Right ventricle myocardium superior (tissue), 1 donor: ENCODE results near the gene THSD7A. TPM values are rescaled to one million over a fixed set of nuclear protein-coding genes. Genes with fewer than 3 reads are reported as not detected.

Experiments
- ATAC-seq: fragments of 200-7000 bp; cut with Tn5 transposase; one replicate; pipeline ENCODE4 v1.9.1; 2020; ENCODE audit warnings: mild to moderate bottlenecking; ENCODE audit not compliant: poor library complexity
- DNase-seq: peaks from one replicate; pipeline ENCODE4 v3.0.0-alpha.2; 2020
- intact Hi-C: fragments of 100-400 bp; cut with DNase I; formaldehyde crosslinking; loops from one replicate; pipeline ENCODE4 v1.11.2; 2022
- total RNA-seq: library from RNA; stranded (reverse); fragmentation: NEBNext Ultra II Directional; extraction: Animal tissue kit (Norgen Biotek cat#: 25700); gene quantifications from one replicate; pipeline ENCODE4 v1.2.1, GENCODE V29; 2021
- donor health status: DM: no; HTN: yes; CAD: no; lungs with severe emphysema.

The THSD7A gene
- total RNA-seq, 1 donor from 2014 or later: 0.70 TPM

DNA sequence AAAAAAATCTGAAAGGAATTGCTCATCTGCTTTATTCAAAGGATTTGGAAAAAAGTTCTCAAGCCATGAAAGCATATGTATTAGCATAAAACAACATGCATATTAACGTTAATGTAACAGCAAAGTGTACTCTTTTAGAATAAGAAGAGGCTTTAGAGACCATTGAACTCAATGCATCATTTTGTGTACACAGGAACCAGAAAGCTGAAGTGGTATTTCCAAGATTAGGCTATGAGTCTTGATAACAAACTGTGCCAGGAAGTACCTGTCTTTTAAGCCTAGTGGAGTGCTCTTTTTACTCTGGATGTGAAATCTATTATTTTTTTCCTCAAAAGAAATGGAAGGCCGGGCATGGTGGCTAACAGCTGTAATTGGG is 164.2 kb downstream of the THSD7A start:
- no peak for DNase-seq
- no peak for ATAC-seq
- intact Hi-C loops: no loop called here

DNA sequence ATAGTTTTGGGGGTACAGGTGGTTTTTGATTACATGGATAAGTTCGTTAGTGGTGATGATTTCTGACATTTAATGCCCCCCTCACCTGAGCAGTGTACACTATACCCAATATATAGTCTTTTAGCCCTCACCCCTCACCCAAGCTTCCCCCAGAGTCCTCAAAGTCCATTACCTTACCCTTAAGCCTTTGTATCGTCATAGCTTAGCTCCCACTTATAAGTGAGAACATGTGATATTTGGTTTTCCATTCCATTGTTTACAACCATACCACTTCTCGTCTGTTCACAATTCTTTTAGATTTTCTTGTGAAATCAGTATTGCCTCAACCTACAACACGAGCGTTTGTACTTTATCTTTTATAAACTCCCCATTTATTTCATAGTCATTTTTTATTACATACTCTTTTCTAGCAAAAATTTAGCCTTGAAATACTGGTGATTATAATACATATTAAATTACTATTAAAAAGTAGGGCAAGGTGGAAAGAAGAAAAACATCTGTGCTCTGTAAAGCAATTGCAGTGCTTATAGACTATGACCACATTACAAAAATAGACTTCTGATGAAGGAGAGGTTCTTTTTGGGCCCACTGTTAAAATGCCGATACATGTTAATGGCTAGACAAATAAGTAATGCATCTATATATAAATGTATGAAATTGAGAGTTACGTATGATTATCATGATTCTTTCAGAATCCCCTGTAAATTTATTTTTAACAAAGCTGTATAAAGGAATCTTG is 164.8 kb downstream of the THSD7A start:
- intact Hi-C loops: no loop called here
- ATAC-seq: no peak
- DNase-seq: no peak

DNA sequence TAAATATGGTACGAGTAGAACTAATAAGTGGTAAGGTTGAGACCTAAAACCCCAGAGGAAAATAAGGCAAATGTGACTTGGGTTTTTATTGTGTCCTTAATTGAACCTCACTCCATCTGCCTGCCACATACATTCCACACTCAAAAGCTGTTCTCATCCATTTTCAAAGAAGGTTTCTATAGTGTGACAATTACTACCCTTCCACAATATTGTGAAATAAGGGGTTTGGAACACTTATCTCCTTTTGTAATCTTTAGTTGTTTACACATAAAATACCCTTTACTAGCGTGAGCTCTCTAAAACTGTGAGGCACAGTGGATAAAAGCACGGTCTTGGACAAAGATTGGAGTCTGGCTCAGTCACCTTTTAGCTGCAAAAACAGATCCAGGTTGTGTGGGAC is 166.6 kb downstream of the THSD7A start:
- no peak for DNase-seq
- no peak for ATAC-seq
- intact Hi-C loops: no loop called here

DNA sequence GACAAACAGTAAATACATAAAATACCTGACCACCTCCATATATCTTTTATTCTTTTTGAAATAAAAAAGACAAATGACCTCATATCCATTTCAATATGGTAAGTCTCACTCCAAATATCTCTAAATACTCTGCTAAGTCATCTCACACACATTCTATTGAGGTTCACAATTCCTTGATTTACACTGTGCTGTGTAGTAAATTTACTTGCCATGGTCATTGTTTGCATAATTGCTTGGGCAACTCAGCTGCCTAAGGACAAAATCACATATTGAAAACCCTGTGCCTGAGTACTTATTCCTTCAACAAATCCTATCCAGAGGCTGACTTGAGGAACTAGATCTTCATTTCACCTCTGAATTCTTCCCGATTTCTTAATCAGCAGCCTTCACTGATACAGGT is 176.4 kb downstream of the THSD7A start:
- DNase-seq: no peak
- no peak for ATAC-seq
- intact Hi-C loops: no loop called here

GRCh38 chr7:11655163-11655562 is 176.8 kb downstream of the THSD7A start:
- no peak for ATAC-seq
- intact Hi-C loops: no loop called here
- DNase-seq: no peak

DNA sequence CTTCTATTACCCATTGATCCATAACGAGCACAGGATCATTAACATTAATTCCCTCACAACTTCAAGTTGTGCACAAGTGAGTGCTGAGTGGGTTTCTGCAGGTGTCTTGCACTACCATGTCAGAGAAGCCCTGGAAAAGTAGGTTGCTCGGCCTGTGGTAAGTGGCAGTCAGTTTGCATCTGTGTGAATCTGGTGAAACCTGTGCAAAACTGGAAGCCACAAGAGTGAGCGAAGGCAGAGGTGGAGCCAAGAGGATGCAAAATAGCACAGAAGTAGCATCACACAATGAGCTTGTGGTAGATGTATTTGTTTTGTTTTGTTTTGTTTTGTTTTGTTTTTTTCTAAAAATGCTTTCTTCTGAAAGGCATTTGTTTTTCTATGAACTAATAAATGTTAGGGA is 181.5 kb downstream of the THSD7A start:
- intact Hi-C loops: no loop called here
- no peak for ATAC-seq
- DNase-seq: no peak

GRCh38 chr7:11650030-11650429 is 182.0 kb downstream of the THSD7A start:
- DNase-seq (no peak), ATAC-seq (no peak)
- intact Hi-C loops: no loop called here

GRCh38 chr7:11648980-11649379 is 183.0 kb downstream of the THSD7A start:
- intact Hi-C loops: no loop called here
- DNase-seq: no peak
- ATAC-seq: no peak

GRCh38 chr7:11648101-11648500 is 183.9 kb downstream of the THSD7A start:
- DNase-seq (no peak), ATAC-seq (peak; percentile 34)
- intact Hi-C loops: no loop called here

GRCh38 chr7:11642841-11643240 is 189.2 kb downstream of the THSD7A start:
- ATAC-seq: no peak
- intact Hi-C loops: no loop called here
- no peak for DNase-seq

DNA sequence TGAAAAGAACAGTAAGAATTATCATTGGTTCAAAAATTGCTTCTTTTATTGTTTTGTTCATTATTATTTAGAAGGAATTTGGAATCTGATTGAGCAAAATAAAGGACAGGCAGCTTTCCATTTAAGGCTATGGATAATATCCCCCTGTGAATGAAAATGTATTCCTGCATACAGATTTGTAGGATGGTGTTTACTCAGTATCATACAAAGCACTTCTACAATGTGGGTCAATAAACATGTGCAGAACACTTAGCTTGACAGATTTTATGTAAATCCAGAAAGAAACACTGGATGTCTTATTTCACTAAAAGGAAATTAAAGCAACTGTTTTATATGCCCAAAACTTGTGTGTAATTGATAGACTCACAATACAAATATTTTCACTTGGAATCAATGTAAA is 189.7 kb downstream of the THSD7A start:
- intact Hi-C loops: no loop called here
- ATAC-seq: no peak
- no peak for DNase-seq

GRCh38 chr7:11638011-11638774 is 193.8 kb downstream of the THSD7A start:
- ATAC-seq (no peak), DNase-seq (no peak)
- intact Hi-C loops: no loop called here

DNA sequence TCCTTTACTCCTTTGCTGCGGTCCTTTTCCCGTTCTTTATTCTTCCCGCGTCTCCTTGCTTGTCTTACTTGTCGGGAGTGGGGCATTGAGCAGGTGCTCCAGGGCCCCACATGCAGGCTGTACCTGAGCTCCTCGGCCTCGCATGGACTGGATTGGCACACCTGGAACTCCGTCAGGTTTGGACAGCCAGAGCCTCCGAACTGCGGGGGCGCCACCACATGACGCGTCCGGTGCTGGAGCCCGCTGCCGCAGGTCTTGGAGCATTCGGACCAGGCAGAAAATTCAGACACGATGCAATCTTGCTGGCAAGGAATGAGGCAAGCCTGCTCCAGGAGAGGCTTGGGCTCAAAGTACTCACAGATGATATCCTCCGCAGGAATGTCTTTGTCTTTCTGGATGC is 195.7 kb downstream of the THSD7A start:
- ATAC-seq: no peak
- intact Hi-C loops: no loop called here
- no peak for DNase-seq

- no peak for ATAC-seq
- intact Hi-C loops: no loop called here
- DNase-seq: no peak
These were observed 198.7 kb downstream of the THSD7A start for GRCh38 chr7:11633310-11633709.

DNA sequence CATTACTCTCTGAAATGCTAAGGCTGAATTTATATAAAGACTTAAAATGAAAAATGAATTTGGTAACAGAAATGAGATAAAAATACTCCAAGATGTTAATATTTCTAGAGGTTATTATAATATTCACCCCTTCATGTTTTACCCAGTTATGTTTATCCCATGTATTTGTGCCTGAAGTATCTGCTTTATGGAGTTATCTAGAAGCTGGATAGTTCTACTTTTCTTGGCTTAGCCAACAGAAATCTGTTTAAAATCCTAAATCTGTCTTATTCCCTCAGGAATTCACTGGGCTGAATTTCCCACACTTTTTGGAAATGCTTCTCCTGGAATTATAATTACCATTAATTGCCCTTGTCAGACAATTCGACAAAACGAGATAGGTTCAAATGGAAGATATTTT is 201.6 kb downstream of the THSD7A start:
- DNase-seq (no peak), ATAC-seq (peak; percentile 43)
- intact Hi-C loops: no loop called here

- peak; percentile 61 for ATAC-seq
- no peak for DNase-seq
- intact Hi-C loops: no loop called here
These were observed 206.3 kb downstream of the THSD7A start for GRCh38 chr7:11625669-11626068.

GRCh38 chr7:11623093-11623678 is 208.8 kb downstream of the THSD7A start:
- intact Hi-C loops: no loop called here
- DNase-seq (no peak), ATAC-seq (no peak)

DNA sequence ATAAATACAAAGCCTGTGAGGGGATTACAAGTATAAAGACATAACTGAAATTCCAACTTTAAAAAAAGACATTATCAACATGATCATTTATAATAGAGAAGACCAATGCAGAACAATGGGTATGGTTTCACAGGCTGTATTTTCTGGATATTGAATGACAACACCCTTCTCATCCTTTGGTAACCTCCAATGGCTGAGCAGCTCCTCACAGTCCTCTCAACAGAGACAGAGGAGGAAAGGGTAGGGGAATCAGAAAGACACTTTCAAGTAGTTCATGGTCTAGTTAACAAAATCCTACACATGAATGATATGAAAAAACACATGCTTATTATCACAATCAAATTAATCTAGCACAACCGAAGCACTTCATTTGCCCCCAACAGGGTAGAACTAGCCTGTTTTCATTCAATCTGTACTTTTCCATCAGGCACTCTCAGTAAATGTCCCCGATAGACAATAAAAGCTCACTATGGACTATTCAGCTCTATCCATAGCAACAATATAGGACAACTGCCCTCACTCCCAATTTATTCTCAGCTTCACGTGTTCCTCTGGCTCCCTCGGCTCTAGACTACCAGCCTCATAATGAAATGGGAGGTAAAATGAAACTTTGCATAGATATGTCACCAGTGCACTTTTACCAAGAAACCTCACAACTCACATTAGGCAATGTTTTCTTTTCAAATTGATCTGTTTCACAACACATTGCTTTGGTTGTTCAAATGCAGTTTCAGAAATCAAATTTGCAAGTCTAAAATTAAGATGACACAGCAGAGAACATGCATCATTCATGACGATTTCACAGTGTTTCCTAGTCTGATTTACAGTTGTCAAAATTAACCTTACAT is 211.4 kb downstream of the THSD7A start:
- ATAC-seq (no peak), DNase-seq (no peak)
- intact Hi-C loops: no loop called here

DNA sequence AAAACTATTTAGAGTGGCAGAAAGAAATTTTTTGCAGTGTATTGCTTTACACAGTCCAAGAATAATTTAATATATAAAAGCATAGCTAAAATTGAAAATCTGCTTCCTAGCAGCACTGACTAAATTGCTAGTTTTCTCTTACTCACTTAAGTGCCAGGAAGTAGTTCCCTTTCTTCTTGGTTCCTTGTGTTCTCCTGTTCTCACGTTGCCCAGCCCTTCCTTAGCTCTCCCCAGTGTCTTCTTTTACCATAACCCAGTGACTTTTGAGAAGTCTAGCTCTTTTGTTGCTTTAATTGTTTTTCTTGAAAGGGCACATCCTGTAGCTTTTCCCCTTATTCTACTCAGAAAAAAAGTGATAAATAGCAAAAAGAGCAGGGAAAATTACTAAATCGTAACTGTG is 215.5 kb downstream of the THSD7A start:
- intact Hi-C loops: no loop called here
- ATAC-seq (no peak), DNase-seq (no peak)
